ENCODE results near the gene MSI2. TPM values are rescaled to one million over a fixed set of nuclear protein-coding genes. Genes with fewer than 3 reads are reported as not detected.

MSI2 gene
- total RNA-seq, 1 experiment from 2014 or later = 174 TPM

GRCh38 chr17:57368637-57369336, 112.5 kb downstream of the MSI2 start:
- H3K4me3 ChIP-seq (ENCODE audit: low read depth, low read length) = no peak overlapping the region
- CTCF ChIA-PET = interaction anchor here (1.3 kb wide), 1 partner anchor 126 kb away, joined by 4 read pairs; no protein-coding TSS in a partner anchor
- no peaks in the 10 kb centered on the region; the same call in 1 of the 2 replicates for H3K36me3 ChIP-seq (ENCODE audit: control insufficient read depth, insufficient read depth, low read length)
- H3K36me3 Mint-ChIP-seq (ENCODE audit: insufficient read depth, unreplicated experiment) = peaks cover 58% of the 10 kb centered on the region
- peaks cover 9% of the 10 kb centered on the region for H3K9me3 Mint-ChIP-seq (ENCODE audit: unreplicated experiment)
- H3K9me3 ChIP-seq = peaks cover 6% of the 10 kb centered on the region
- POLR2A ChIA-PET = no interaction called here
- H3K27ac Mint-ChIP-seq (ENCODE audit: unreplicated experiment) = peak overlapping the region; percentile 96
- peak overlapping the region; percentile 30 for H3K4me3 Mint-ChIP-seq (ENCODE audit: unreplicated experiment)
- no peaks in the 10 kb centered on the region for H3K27me3 Mint-ChIP-seq (ENCODE audit: insufficient read depth, unreplicated experiment)
- peaks cover 88% of the 10 kb centered on the region for H3K4me1 ChIP-seq
- intact Hi-C loops (cut with micrococcal nuclease; ENCODE audit: unreplicated experiment) = no loop called here
- H3K4me1 Mint-ChIP-seq (ENCODE audit: low read depth, unreplicated experiment) = peaks cover 66% of the 10 kb centered on the region
- no peak for TF ChIP-seq CTCF (IDR thresholded peaks at IDR 0.05; ENCODE audit: insufficient read depth in 1 of 2, low read depth in 1 of 2, low read length in 1 of 2, severe bottlenecking in 1 of 2, unreplicated experiment in 1 of 2)
- no TSS peak for BruUV-seq (replicated peaks)
- H3K27me3 ChIP-seq (replicated peaks; ENCODE audit: control insufficient read depth, insufficient read depth, low read length) = no peaks in the 10 kb centered on the region
- no peak for DNase-seq

GRCh38 chr17:57369509-57369945, 113.2 kb downstream of the MSI2 start:
- TF ChIP-seq CTCF (IDR thresholded peaks at IDR 0.05; ENCODE audit: insufficient read depth in 1 of 2, low read depth in 1 of 2, low read length in 1 of 2, severe bottlenecking in 1 of 2, unreplicated experiment in 1 of 2) = no peak
- H3K36me3 Mint-ChIP-seq (ENCODE audit: insufficient read depth, unreplicated experiment) = peaks cover 58% of the 10 kb centered on the region
- H3K27me3 Mint-ChIP-seq (ENCODE audit: insufficient read depth, unreplicated experiment) = no peaks in the 10 kb centered on the region
- DNase-seq = no peak
- CTCF ChIA-PET = interaction anchor here (0.9 to 1.3 kb wide), 2 partner anchors 13 to 127 kb away, joined by 3 to 4 read pairs; no protein-coding TSS in a partner anchor
- TSS peak; percentile 89 for BruUV-seq (replicated peaks)
- peaks cover 66% of the 10 kb centered on the region for H3K4me1 Mint-ChIP-seq (ENCODE audit: low read depth, unreplicated experiment)
- H3K27me3 ChIP-seq (replicated peaks; ENCODE audit: control insufficient read depth, insufficient read depth, low read length) = no peaks in the 10 kb centered on the region
- H3K9me3 Mint-ChIP-seq (ENCODE audit: unreplicated experiment) = peaks cover 9% of the 10 kb centered on the region
- intact Hi-C loops (cut with micrococcal nuclease; ENCODE audit: unreplicated experiment) = no loop called here
- H3K27ac Mint-ChIP-seq (ENCODE audit: unreplicated experiment) = peak overlapping the region; percentile 96
- peaks cover 94% of the 10 kb centered on the region for H3K4me1 ChIP-seq
- peak overlapping the region; percentile 30 for H3K4me3 Mint-ChIP-seq (ENCODE audit: unreplicated experiment)
- POLR2A ChIA-PET = no interaction called here
- H3K36me3 ChIP-seq (ENCODE audit: control insufficient read depth, insufficient read depth, low read length) = no peaks in the 10 kb centered on the region
- peaks cover 10% of the 10 kb centered on the region for H3K9me3 ChIP-seq
- no peak overlapping the region for H3K4me3 ChIP-seq (ENCODE audit: low read depth, low read length)

- Histone ChIP-seq H3K36me3 (ENCODE audit: control insufficient read depth, insufficient read depth, low read length) (no peaks in the 10 kb centered on the region), H3K4me1 (peaks cover 97% of the 10 kb centered on the region), H3K27me3 (replicated peaks; ENCODE audit: control insufficient read depth, insufficient read depth, low read length) (no peaks in the 10 kb centered on the region), H3K9me3 (peaks cover 10% of the 10 kb centered on the region), H3K4me3 (ENCODE audit: low read depth, low read length) (no peak overlapping the region)
- intact Hi-C loops (cut with micrococcal nuclease; ENCODE audit: unreplicated experiment) = loop anchor here (1.0 to 5.0 kb wide), 6 partner anchors 12 to 147 kb away; partner anchors contain the start of gene MSI2
- POLR2A ChIA-PET = no interaction called here
- peaks cover 9% of the 10 kb centered on the region for H3K9me3 Mint-ChIP-seq (ENCODE audit: unreplicated experiment)
- peak; percentile 76 to 84 for DNase-seq
- H3K4me3 Mint-ChIP-seq (ENCODE audit: unreplicated experiment) = peak overlapping the region; percentile 30
- CTCF ChIA-PET = interaction anchor here (0.9 to 1.3 kb wide), 2 partner anchors 13 to 127 kb away, joined by 3 to 4 read pairs; no protein-coding TSS in a partner anchor
- no peak for TF ChIP-seq CTCF (IDR thresholded peaks at IDR 0.05; ENCODE audit: insufficient read depth in 1 of 2, low read depth in 1 of 2, low read length in 1 of 2, severe bottlenecking in 1 of 2, unreplicated experiment in 1 of 2)
- no peaks in the 10 kb centered on the region for H3K27me3 Mint-ChIP-seq (ENCODE audit: insufficient read depth, unreplicated experiment)
- peak overlapping the region; percentile 96 for H3K27ac Mint-ChIP-seq (ENCODE audit: unreplicated experiment)
- H3K36me3 Mint-ChIP-seq (ENCODE audit: insufficient read depth, unreplicated experiment) = peaks cover 64% of the 10 kb centered on the region
- BruUV-seq (replicated peaks) = no TSS peak
- H3K4me1 Mint-ChIP-seq (ENCODE audit: low read depth, unreplicated experiment) = peaks cover 69% of the 10 kb centered on the region
These were observed 113.8 kb downstream of the MSI2 start for GRCh38 chr17:57370037-57370581.
